Ishikawa (cell line): ENCODE data around the gene PUS3.

Experiments used
- EP300 ChIP-seq: IDR thresholded peaks from 2 replicates; pipeline ENCODE4 v1.6.1; 2012; ENCODE audit warnings: borderline replicate concordance
- FOXM1 ChIP-seq: IDR thresholded peaks from 2 replicates; pipeline ENCODE4 v1.6.1; 2012; ENCODE audit warnings: low read depth, borderline replicate concordance

GRCh38 chr11:125918140-125918840 lies 15.3 kb upstream of the PUS3 start:
- no peak for TF ChIP-seq FOXM1
- no peak for TF ChIP-seq EP300
